Activated T-cell treated with anti-CD3 and anti-CD28 coated beads for 48 hours (primary cell): Measurements from ENCODE around the gene DRAXIN.

Experiments used
- DNase-seq: peaks from one replicate; pipeline ENCODE4 v3.0.0-alpha.2; 2020; ENCODE audit warnings: low read depth

The DRAXIN gene, protein sequence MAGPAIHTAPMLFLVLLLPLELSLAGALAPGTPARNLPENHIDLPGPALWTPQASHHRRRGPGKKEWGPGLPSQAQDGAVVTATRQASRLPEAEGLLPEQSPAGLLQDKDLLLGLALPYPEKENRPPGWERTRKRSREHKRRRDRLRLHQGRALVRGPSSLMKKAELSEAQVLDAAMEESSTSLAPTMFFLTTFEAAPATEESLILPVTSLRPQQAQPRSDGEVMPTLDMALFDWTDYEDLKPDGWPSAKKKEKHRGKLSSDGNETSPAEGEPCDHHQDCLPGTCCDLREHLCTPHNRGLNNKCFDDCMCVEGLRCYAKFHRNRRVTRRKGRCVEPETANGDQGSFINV

DNA sequence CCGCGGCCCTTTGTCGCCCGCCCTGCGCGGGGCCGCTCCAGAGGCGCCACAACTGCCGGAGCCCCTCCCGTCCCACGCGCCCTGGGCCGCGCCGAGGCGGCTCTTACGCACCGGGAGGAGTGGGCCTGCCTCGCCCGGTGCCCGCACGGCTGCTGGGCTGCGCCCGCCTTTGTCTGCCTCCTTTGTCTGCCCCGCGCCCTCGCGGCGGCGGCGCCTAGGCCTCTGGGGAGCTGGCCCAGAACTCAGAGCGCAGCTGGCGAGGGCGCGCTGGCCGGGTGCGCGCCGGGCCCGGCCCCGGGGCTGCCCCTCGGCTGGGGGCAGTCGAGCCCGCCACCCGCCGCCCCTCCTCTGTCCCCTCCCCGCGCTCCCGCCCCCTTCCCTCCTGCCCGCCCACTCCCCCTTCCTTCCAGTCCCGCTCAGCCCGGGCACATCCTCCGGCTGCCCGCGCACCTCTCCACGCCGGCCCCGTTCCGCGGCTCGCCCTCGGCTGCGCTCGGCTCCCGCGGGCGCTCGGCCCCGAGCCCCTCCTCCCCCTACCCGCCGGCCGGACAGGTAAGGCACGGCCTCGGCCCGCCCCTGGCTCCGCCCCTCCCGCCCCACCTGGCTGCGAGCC is at the start of gene DRAXIN:
DRAXIN (plus strand) TSS at position 409 of the 613 bp plus-strand sequence. CDS start 14,549 bp downstream, outside the sequence.
- DNase-seq = no peak

DNA sequence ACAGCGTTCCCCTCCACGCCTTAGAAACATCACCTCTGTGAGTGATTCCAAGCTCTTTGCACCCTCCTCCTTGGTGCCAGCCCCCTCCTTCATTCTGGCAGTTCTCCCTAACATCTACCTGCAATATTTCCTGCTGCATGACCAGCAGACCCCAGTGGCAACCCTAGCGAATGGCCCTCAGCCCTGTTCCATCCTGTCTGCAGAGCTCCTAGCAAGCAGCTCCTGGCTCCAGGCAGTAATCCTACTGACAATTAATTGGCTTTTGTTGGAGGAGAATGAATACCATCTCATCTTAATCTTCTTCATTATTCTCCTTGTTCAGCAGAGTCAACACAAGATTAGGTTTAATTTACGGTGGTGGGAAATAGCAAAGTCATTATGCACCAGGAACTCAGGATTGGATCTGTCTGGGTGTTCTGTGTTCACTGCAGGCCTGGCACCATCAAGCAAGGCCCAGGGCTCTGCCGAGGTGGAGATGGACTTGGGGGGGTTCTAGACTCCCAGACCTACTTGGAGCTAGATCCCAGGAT is 49.7 kb upstream of the DRAXIN start:
- DNase-seq = no peak

DNA sequence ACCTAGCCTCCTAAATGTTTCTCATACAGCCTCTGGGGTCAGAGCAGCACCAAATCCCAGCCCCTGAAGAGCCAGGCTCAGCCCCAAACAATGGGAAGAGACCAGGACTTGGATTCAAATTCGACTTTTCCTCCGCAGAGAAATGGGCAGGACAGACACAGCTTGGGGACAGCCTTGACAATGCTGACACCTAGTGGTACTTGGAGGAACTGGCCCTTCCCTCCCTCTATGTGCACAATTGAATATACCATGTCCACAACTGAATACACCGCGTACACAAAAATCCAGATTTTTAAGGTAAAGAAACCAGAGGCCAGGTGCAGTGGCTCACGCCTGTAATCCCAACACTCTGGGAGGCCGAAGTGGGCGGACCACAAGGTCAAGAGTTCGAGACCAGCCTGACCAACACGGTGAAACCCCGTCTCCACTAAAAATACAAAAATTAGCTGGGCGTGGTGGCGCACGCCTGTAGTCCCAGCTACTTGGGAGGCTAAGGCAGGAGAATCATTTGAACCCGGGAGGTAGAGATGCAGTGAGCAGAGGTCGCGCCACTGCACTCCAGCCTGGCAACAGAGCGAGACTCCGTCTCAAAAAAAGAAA is 49.0 kb upstream of the DRAXIN start:
- peak; percentile 48 for DNase-seq

DNA sequence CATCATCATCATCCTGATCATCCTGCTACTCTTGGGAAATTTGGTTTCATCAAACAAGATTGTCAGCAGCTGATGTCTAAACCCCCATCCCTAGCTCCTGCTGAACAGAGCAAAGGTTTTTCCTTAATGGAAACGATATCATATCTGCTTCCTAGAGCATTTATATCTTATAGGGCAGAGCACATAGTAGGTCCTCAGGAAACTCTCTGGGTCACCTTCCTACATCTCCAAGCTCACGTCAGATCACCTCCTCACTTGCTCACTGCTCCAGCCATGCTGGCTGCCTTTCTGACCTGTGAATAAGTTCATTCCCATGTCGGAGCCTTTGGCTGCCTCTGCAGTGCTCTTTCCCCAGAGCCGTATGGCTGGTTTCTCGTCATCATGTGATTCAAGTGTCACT is 47.7 kb upstream of the DRAXIN start:
- DNase-seq = no peak

DNA sequence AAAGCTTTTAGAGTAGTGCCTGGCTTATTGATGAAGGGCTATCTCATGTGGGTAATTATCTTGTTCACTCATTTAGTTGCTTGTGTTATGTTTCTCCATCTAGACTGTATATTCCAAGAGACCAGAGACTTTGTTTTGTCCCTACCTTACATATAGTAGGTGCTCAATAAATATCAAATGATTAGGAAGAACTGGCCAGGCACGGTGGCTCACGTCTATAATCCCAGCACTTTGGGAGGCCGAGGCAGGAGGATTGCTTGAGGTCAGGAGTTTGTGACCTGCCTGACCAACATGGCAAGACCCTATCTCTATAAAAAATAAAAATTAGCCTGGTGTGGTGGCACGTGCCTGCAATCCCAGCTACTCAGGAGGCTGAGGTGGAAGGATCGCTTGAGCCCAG is 46.2 kb upstream of the DRAXIN start:
- DNase-seq = no peak

DNA sequence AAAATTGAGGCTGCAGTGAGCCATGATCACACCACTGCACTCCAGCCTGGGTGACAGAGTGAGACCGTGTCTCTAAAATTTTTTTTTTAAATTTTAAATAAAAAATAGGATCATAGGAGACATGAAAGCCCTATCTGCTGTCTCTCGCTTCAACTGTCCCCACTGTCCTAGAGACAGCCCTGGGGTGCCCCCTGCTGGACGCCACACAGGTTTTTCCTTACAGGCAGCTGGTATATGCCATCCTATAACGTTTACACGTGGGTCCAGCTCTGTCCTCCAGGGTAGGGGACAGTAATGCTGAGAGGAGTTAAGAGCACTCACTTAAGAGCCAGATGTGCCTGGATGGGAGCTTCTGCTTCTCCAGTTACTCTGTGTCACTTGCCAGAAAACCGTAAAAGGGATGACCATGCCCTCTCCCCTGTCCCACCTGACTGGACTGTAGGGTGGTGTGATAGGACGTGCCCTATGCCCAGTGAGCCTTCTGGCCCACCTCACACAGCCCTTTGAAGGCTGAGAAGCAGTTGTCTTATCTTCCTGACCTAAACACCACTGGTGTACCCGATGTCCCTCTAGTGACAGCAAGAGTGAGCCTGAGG is 45.7 kb upstream of the DRAXIN start:
- DNase-seq = peak; percentile 74

DNA sequence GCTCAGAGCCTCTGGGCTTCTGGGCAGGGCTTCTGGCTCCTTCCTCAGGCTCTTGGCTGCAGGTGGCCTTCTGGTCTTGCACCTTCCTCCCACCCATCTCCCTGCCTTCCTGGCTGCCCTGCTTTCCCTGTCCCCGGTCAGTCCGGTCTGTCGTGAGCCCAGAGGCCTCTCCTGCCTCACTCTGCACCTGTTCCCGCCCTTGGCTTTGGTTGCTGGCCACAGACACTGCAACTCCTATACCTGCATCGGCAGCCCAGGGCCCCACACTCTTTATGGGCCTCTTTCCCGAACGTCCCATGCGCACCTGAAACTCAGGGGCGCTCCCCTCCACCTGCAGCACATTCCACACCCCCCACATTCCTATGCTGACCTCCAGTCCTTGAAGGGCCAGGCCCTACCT is 45.2 kb upstream of the DRAXIN start:
- no peak for DNase-seq

DNA sequence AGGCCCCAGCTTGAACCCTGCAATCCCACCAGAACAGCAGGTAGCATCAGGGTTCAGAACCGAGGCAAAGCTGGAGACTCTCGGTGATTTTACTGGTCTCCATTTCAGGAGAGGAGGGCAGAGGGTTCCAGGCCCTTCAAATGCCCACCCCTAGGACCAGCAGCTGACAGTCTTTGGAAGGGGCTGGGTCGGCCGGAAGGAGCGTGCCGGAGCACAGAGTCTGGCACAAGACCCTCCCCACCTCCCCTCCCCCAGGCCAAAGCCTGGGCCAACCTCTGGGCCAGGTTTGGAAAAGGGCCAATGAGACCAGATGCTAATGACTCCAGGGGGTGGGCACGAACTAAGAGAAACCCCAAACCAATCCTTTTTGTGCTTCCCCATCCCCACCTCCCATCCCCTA is 44.2 kb upstream of the DRAXIN start:
- DNase-seq = no peak

DNA sequence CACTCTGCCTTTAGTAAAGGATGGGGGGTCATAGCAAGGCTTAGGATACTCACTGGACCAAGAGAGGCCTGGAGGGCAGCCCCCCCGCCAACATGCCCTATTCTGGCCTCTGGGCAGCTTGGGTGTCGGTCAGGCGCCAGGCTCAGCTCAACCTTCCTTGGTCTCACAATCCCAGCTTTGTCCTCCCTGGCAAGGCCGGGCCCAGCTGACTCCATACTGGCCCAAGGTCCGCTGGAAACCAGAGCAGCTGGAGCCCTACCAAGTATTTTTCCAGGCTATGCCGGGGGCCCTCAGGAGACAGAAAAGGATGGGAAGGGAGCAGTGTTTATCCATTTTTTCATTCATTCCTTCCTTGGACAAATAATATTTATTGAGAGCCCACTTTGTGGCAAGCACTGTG is 43.5 kb upstream of the DRAXIN start:
- no peak for DNase-seq

DNA sequence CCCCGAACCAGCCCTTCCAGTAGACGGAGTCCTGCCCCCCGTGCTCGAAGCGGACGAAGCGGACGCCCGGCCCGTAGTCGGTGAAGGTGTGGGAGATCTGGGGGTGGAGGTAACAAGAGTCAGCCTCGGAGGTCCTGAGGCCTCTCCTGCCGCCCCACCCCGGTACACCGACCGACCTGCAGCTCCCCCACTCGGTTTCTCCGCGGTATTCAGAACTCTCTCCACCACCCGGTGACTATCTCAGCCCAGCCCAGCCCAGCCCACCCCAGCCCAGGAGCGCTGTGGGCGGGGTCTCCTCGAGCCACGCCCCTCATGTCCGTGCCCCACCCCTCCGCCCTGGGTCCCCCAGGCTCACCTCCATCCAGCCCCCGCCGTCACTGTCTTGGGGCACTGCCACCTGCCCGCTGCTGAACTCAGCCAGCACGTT is 42.8 kb upstream of the DRAXIN start:
- peak; percentile 41 for DNase-seq

DNA sequence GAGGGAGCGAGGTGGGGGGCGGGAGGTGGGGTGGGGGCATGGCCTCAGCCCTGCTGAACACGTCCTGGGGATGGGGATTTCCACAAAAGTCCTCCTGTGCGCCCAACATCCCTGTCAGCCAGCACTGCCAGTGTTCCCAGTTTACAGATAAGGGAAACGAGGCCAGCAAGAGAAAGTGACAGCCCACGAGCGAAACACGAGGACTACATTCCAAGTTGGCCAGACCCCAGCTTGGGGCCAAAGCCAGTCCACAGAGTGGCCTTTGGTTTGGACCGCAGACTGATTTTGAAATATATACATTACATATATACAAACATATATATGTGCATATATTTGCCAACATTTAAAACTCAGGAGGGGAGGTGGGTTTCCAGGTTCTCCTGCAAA is 42.3 kb upstream of the DRAXIN start:
- no peak for DNase-seq

DNA sequence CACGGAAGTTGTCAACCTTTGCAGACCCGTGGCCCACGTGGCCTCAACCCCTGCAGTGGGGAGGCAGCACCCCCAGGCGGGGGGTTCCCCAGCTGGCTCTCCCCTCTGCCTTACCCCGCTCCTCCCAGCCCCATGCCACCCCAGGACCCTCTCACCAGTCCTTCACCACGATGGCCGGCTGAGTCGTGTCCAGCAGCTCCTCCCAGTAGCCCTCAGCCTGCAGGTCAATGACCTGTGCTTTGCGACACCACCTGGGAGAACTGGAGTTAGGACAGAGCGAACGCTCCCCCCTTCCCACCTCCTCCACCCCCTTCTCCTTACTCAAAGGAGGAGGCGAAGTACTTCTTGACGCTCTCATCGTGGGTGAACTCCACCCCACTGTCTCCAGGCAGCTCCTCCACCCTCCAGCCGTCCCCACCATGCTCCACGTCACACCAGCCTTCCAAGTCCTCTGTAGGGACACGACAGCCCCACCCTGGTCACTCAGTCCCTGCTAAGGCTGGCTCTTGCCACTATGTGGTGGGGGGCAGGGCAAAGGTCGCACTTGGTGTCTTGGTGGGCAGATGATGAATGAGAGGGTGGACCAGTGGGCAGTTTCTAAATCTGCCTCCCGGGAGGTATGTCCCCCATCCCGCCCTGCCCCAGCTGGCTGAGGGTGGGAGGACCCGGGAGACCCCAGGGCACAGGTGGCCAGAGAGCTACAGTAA is 41.7 kb upstream of the DRAXIN start:
- DNase-seq = no peak

DNA sequence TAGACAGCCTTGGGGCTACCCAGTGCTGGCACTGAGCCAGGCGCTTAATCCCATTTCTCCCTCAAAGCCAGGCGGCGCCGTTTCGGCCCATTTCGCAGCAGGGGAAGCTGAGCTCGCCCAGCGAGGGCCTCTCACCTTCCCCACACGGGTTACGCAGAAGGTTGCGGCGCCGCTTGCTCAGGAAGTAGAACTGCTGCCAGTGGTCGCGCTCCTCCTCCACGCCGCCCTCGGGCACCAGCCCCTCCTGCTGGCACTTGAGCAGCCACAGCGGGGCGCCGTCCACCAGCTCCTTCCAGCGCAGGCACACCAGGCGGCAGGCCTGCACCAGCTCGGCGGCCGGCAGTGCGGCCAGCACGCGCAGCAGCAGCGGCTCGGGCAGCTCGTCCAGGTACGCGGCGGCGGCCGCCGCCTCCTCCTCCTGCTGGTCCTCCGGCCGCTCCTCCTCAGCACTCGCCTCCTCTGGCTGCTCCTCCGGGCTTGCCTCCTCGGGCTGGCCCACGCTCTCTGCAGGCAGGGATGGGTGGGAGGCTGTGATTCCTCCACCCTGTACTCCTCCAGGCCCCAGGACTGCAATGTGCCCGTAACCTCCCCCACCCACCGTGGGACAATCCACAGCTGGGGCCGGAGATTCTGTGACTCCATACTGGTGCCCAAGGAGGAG is 41.0 kb upstream of the DRAXIN start:
- DNase-seq = peak; percentile 84

DNA sequence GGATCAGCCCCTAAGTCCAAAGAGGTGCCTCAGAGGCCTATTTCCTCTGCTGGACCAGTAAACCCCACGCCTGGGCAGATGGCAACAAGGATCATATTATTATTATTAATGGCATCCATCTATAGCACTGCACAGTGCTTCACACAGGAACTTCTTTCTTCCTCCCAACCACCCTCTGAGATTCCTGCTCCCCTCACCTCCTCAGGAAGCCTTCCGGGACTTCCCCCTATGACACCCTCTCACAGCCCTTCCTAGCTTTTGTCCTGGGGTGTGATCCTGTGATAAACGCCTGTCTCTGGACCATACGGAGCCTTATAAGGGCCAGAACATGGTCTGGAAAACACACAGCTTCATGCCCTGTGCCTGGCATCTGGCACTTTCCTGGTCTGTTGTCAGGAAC is 40.5 kb upstream of the DRAXIN start:
- no peak for DNase-seq

DNA sequence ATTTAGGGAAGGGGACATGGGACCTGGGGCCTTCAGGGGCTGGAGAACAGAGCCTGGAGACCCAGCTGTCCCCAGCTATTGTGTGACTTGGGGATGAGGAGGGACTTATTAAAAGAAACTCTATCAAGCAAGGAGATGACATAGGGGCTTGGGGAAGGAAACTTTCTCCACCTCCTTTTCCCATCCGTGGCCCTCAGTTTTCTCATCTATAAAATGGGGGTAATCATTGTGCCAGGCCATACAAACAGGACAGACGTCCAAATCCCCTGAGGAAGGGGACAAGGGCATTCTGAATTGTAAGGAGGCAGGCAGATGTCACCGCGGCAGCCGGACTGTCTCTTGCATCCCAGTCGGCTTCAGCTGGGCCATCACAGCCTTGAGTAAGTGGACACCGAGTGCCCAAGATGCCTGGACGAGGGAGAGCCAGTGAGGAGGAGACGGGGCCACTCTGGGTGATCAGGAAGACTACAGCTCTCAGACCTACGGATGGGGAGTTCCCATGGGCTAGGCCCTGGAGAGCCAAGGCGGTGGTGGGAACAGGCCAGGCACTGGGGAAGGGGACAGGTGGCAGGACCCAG is 39.2 kb upstream of the DRAXIN start:
- no peak for DNase-seq

DNA sequence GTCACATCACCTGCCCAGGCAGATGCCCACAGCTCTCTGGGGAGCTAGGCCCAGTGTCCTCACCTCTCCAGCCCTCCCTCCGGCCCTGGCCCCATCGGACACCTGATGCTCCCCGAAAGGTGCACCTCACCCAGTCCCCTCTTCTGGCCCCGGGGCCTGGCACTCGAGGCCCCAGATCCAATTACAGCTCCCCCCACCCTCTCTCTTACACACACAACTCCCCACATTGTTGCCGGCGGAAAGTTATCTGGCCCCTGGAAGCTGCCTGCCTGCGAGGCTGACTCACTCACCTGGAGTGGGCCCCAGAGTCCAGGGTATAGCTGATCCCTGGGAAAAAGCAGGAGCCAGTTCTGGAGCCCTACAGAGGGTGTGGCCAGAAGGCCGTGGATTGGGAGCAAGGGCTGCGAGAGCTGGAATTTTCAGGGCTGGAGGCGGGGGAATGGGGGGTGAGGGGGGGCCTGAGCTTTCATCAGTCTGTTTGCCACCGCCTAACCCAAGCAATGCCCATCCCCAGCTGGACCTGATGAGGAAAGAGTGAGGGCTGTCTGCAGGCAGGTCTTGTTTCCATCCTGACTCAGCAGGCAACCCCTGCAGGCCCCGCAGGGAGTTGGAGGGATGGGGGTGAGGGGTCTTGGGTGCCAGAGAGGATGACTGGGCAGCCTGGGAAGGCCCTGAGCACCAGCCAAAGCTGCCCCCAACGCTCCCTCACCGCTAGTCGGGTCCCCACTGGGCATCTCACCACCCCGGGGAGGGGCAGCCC is 38.2 kb upstream of the DRAXIN start:
- DNase-seq = no peak

DNA sequence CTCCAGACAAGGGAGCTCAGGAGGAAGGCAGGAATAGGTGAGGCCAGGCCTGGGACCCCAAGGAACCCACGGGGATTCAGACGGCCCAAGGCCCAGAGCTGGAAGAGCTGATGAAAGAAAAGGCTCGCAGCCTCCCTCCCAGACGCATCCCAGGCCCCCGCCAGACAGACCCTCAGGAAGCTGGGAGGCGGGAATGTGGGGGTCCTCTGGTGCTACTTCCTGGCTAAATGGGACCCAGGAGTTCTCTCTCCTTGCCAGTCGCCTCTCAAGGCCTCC is 37.7 kb upstream of the DRAXIN start:
- DNase-seq = no peak

DNA sequence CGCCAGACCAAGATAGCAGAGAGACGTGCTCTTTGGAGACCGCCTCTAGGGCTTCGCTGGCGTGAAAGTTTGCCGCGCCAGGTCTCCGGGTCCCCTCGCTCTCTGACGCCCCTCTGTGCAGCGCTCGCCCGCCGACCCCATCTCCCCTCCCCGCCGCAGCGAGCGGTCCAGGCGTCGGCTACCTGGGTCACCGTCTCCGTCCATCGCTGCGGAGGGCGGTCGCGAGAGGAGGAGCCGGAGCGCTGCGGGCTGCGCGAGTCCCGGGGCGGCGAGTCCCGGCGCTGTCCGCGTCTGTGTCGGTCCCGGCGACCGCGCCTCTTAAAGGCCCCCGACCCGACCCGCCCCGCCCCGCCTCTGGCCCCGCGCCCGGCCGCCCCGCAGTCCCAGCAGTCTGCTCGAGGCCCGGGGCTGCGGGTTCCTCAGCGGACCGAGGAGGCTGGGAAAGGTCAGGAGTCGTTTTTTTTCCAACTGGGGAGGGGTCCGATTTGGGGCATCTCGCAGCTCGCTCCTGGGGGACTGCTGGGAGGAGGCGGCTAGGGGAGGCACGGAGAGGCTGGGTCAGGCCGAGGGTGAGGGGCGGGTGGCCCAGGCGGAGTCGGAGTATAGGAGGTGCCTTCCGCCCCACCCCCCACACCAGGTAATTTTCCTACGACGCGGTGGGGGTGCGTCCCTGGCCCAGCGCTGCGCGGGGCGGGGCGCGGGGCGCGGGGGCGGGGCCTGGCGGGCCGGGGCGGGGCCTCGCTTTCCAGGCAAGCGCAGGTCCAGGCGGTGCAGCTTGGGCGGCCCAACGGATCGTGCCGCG is 37.2 kb upstream of the DRAXIN start, which contains the start of the genes FBXO2 and FBXO44:
FBXO2 (minus strand) TSS at position 293 of the 802 bp plus-strand sequence; CDS start at position 204, 89 bp downstream.
FBXO44 (plus strand) TSS at position 741 of the 802 bp plus-strand sequence. CDS start 959 bp downstream, outside the sequence.
- peak; percentile 64 for DNase-seq
